SK-N-SH (cell line): ENCODE results near the gene ZFHX3.

Source experiments
- CTCF ChIP-seq: fragments of 200-600 bp; sonication (generic); IDR thresholded peaks from 2 replicates; pipeline ENCODE4 v1.6.1; 2017; ENCODE audit warnings: antibody characterized with exemption, mild to moderate bottlenecking, moderate library complexity
- ELF1 ChIP-seq: IDR thresholded peaks from 2 replicates; pipeline ENCODE4 v1.4.0; 2012
- EZH2phosphoT487 ChIP-seq: fragments of 200-600 bp; sonication (generic); IDR thresholded peaks from 2 replicates; pipeline ENCODE4 v1.6.1; 2017; ENCODE audit warnings: low read depth, mixed run types, mild to moderate bottlenecking, antibody characterized with exemption, moderate library complexity, borderline replicate concordance
- GABPA ChIP-seq: IDR thresholded peaks from 2 replicates; pipeline ENCODE4 v1.4.0; 2012; ENCODE audit warnings: low read depth, mild to moderate bottlenecking
- RCOR1 ChIP-seq: fragments of 150-350 bp; IDR thresholded peaks from 2 replicates; pipeline ENCODE4 v1.6.1; 2017; ENCODE audit warnings: antibody characterized with exemption, low read length
- RXRA ChIP-seq: IDR thresholded peaks from 2 replicates; pipeline ENCODE4 v1.4.0; 2012; ENCODE audit warnings: low read depth, mild to moderate bottlenecking, borderline replicate concordance
- YY1 ChIP-seq: IDR thresholded peaks from 2 replicates; pipeline ENCODE4 v1.4.0; 2012; ENCODE audit warnings: low read depth, mild to moderate bottlenecking
- TF ChIP-seq, protein P1 (sequence below): fragments of 150-350 bp; IDR thresholded peaks from 2 replicates; pipeline ENCODE4 v1.6.1; 2017; ENCODE audit warnings: antibody characterized with exemption, low read length, low read depth, borderline replicate concordance

- TF ChIP-seq CTCF = no peak
- TF ChIP-seq, protein P1, sequence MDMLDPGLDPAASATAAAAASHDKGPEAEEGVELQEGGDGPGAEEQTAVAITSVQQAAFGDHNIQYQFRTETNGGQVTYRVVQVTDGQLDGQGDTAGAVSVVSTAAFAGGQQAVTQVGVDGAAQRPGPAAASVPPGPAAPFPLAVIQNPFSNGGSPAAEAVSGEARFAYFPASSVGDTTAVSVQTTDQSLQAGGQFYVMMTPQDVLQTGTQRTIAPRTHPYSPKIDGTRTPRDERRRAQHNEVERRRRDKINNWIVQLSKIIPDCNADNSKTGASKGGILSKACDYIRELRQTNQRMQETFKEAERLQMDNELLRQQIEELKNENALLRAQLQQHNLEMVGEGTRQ = no peak
- TF ChIP-seq RXRA = no peak
- TF ChIP-seq RCOR1 = no peak
- no peak for TF ChIP-seq GABPA
- TF ChIP-seq YY1 = no peak
- TF ChIP-seq ELF1 = no peak
- TF ChIP-seq EZH2phosphoT487 = no peak
These were observed 47.7 kb downstream of the ZFHX3 start for GRCh38 chr16:73000020-73000906.
